ENCODE results near the gene KCNQ1. TPM values are rescaled to one million over a fixed set of nuclear protein-coding genes. Genes with fewer than 3 reads are reported as not detected.
A peak's percentile ranks its signal among the peaks of the same experiment; 100 is the strongest.

KCNQ1 gene
- total RNA-seq, 3 donors from 2014 or later: 15.5 to 44.7 (median 37.4) TPM

DNA sequence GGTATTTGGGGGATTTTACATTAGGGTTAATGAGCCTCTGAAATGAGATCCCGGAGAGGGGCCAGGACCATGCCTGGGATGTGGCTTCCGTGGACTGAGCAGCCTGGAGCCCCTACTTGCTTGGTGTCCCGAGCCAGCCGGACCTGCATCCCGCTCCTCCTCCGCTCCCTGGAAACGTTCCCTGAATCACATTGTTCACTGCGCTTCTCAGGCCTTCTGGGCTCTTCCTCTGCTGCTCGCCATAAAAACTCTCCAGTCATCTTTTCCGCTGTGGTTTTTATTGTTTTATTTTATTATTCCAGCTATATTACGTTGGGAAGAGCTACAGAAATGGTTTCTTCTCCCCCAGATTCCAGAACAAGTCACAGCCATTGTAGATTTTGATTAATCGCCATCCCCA is 268.3 kb downstream of the KCNQ1 start:
- TF ChIP-seq, protein P1, sequence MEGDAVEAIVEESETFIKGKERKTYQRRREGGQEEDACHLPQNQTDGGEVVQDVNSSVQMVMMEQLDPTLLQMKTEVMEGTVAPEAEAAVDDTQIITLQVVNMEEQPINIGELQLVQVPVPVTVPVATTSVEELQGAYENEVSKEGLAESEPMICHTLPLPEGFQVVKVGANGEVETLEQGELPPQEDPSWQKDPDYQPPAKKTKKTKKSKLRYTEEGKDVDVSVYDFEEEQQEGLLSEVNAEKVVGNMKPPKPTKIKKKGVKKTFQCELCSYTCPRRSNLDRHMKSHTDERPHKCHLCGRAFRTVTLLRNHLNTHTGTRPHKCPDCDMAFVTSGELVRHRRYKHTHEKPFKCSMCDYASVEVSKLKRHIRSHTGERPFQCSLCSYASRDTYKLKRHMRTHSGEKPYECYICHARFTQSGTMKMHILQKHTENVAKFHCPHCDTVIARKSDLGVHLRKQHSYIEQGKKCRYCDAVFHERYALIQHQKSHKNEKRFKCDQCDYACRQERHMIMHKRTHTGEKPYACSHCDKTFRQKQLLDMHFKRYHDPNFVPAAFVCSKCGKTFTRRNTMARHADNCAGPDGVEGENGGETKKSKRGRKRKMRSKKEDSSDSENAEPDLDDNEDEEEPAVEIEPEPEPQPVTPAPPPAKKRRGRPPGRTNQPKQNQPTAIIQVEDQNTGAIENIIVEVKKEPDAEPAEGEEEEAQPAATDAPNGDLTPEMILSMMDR (IDR thresholded peaks at IDR 0.05): no peak

GRCh38 chr11:2713661-2714462 is 269.1 kb downstream of the KCNQ1 start:
- TF ChIP-seq, protein P1 (IDR thresholded peaks at IDR 0.05): no peak
- no peak for ATAC-seq

More for the DNA sequence above, 268.3 kb downstream of the KCNQ1 start:
- Histone ChIP-seq H3K9me3 (no peaks in the 10 kb centered on the region), H3K36me3 (ENCODE audit: low read depth) (no peaks in the 10 kb centered on the region), H3K4me1 (ENCODE audit: low read depth) (no peaks in the 10 kb centered on the region), H3K4me3 (no peak overlapping the region)
- ATAC-seq: peak; percentile 39
- no peak for DNase-seq
- intact Hi-C loops (cut with DNase I, micrococcal nuclease): no loop called here

DNA sequence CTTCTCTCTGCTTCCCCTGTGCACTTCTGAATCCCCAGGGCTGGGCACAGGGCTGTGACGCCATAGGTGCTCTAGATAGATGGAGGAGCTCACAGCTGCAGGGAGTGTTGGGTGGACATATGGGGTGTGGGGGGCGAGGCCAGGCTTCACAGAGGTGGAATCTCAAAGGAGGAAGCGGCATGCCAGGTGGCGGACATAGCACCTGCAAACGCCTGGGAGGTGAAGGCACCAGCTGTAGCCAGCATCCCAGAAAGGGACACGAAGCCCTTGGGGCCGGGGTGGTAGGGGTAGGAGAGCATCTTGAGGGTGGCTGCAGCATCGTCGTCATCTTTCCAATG is 269.6 kb downstream of the KCNQ1 start:
- Histone ChIP-seq H3K36me3 (ENCODE audit: low read depth) (no peaks in the 10 kb centered on the region), H3K9me3 (no peaks in the 10 kb centered on the region), H3K4me3 (no peak overlapping the region), H3K4me1 (ENCODE audit: low read depth) (no peaks in the 10 kb centered on the region)
- peak; percentile 22 for ATAC-seq
- DNase-seq: no peak
- intact Hi-C loops (cut with DNase I, micrococcal nuclease): no loop called here
- TF ChIP-seq, protein P1 (IDR thresholded peaks at IDR 0.05): no peak

More at GRCh38 chr11:2713661-2714462, 269.1 kb downstream of the KCNQ1 start:
- no peak for DNase-seq
- no peaks in the 10 kb centered on the region for H3K36me3 ChIP-seq (ENCODE audit: low read depth)
- no peak overlapping the region for H3K4me3 ChIP-seq
- no peaks in the 10 kb centered on the region for H3K9me3 ChIP-seq
- no peaks in the 10 kb centered on the region for H3K4me1 ChIP-seq (ENCODE audit: low read depth)
- intact Hi-C loops (cut with DNase I, micrococcal nuclease): no loop called here

GRCh38 chr11:2714871-2715270 is 270.1 kb downstream of the KCNQ1 start:
- Histone ChIP-seq H3K36me3 (ENCODE audit: low read depth) (no peaks in the 10 kb centered on the region), H3K9me3 (no peaks in the 10 kb centered on the region), H3K4me1 (ENCODE audit: low read depth) (no peaks in the 10 kb centered on the region), H3K4me3 (no peak overlapping the region)
- intact Hi-C loops (cut with DNase I, micrococcal nuclease): no loop called here
- TF ChIP-seq, protein P1 (IDR thresholded peaks at IDR 0.05): no peak
- no peak for DNase-seq
- no peak for ATAC-seq

GRCh38 chr11:2715716-2716350 is 271.0 kb downstream of the KCNQ1 start:
- intact Hi-C loops (cut with DNase I, micrococcal nuclease): no loop called here
- no peak for DNase-seq

More at GRCh38 chr11:2715716-2716350, 271.0 kb downstream of the KCNQ1 start:
- Histone ChIP-seq H3K4me3 (no peak overlapping the region), H3K9me3 (no peaks in the 10 kb centered on the region), H3K36me3 (ENCODE audit: low read depth) (no peaks in the 10 kb centered on the region), H3K4me1 (ENCODE audit: low read depth) (no peaks in the 10 kb centered on the region)
- TF ChIP-seq, protein P1 (IDR thresholded peaks at IDR 0.05): no peak
- ATAC-seq: no peak
